Ishikawa (cell line): ENCODE measurements around the gene KLF16.

ENCODE experiments used
- CEBPB ChIP-seq: IDR thresholded peaks from 2 replicates; pipeline ENCODE4 v1.6.1; 2012
- EGR1 ChIP-seq: IDR thresholded peaks from 2 replicates; pipeline ENCODE4 v1.6.1; 2012
- NFIC ChIP-seq: IDR thresholded peaks from 2 replicates; pipeline ENCODE4 v1.6.1; 2012
- RAD21 ChIP-seq: IDR thresholded peaks from 2 replicates; pipeline ENCODE4 v1.6.1; 2012; ENCODE audit warnings: low read depth
- USF1 ChIP-seq: IDR thresholded peaks from 2 replicates; pipeline ENCODE4 v1.6.1; 2012
- YY1 ChIP-seq: IDR thresholded peaks from 2 replicates; pipeline ENCODE4 v1.6.1; 2012; ENCODE audit warnings: low read depth

GRCh38 chr19:1911995-1912394 lies 48.6 kb upstream of the KLF16 start:
- TF ChIP-seq EGR1 (no peak), NFIC (peak; percentile 76), CEBPB (no peak), USF1 (no peak), RAD21 (no peak), YY1 (no peak)
